NCI-H460 (cell line): ENCODE data around the gene LGALS4. TPM values are rescaled to one million over a fixed set of nuclear protein-coding genes. Genes with fewer than 3 reads are reported as not detected.
"Not testable (repeated sequence)": the region's sequence is repeated elsewhere in the genome, so short reads cannot be mapped to it uniquely, and the experiment has no call there.

ENCODE experiments used
- DNase-seq: peaks from one replicate; pipeline ENCODE4 v3.0.0-alpha.2; 2016; ENCODE audit warnings: low read depth; ENCODE audit errors: extremely low read depth
- polyA plus RNA-seq: library from polyadenylated mRNA; depleted of rRNA; stranded (reverse); fragments of >200 nt; gene quantifications from 2 replicates; pipeline ENCODE4 v1.2.3, GENCODE V29; 2014; cell fraction: nucleus; rRNA removed
- total RNA-seq: library from RNA; depleted of rRNA; stranded (reverse); fragments of >200 nt; shearing (Covaris generic); gene quantifications from 2 replicates; pipeline ENCODE4 v1.2.3, GENCODE V29; 2014; rRNA removed

Gene LGALS4
- not detected in 2 replicates for total RNA-seq
- 0.08 TPM in 1 of 2 replicates, not detected in the other for polyA plus RNA-seq

GRCh38 chr19:38812841-38813320, at the start of gene LGALS4:
LGALS4 (minus strand) TSS chr19:38812945; CDS start chr19:38812886, 59 bp downstream.
- DNase-seq = no peak

- DNase-seq = no peak
These were observed 48.6 kb upstream of the LGALS4 start for GRCh38 chr19:38861368-38861767.

- not testable (repeated sequence) for DNase-seq
These were observed 47.0 kb upstream of the LGALS4 start for GRCh38 chr19:38859631-38860204.

- DNase-seq = no peak
These were observed 44.1 kb upstream of the LGALS4 start for GRCh38 chr19:38856813-38857212.

- DNase-seq = not testable (repeated sequence)
These were observed 43.0 kb upstream of the LGALS4 start for GRCh38 chr19:38855751-38856150.

GRCh38 chr19:38854961-38855360, 42.2 kb upstream of the LGALS4 start:
- not testable (repeated sequence) for DNase-seq

GRCh38 chr19:38853214-38853613, 40.5 kb upstream of the LGALS4 start:
- DNase-seq = no peak

- peak; percentile 39 for DNase-seq
These were observed 39.7 kb upstream of the LGALS4 start for GRCh38 chr19:38852231-38853044.

- peak; percentile 86 for DNase-seq
These were observed 39.0 kb upstream of the LGALS4 start for GRCh38 chr19:38851622-38852230.

- no peak for DNase-seq
These were observed 38.4 kb upstream of the LGALS4 start for GRCh38 chr19:38850976-38851621.

GRCh38 chr19:38850436-38850975, 37.8 kb upstream of the LGALS4 start:
- DNase-seq = no peak

GRCh38 chr19:38849860-38850435, 37.2 kb upstream of the LGALS4 start, which contains the start of gene HNRNPL:
HNRNPL (minus strand) TSS chr19:38849986; CDS start chr19:38849966, 20 bp downstream.
- peak; percentile 100 for DNase-seq

GRCh38 chr19:38849147-38849859, 36.6 kb upstream of the LGALS4 start:
- peak; percentile 89 for DNase-seq

- DNase-seq = no peak
These were observed 35.8 kb upstream of the LGALS4 start for GRCh38 chr19:38848299-38849146.

- DNase-seq = no peak
These were observed 33.4 kb upstream of the LGALS4 start for GRCh38 chr19:38846097-38846496.

GRCh38 chr19:38845374-38846024, 32.8 kb upstream of the LGALS4 start:
- DNase-seq = no peak

- DNase-seq = no peak
These were observed 31.4 kb upstream of the LGALS4 start for GRCh38 chr19:38844093-38844686.
